IPS-NIHi7 (cell line): ENCODE measurements around the gene FKBP2.
"Not testable (repeated sequence)": the region's sequence is repeated elsewhere in the genome, so short reads cannot be mapped to it uniquely, and the experiment has no call there.

Source experiments
- DNase-seq: peaks from one replicate; pipeline ENCODE4 v3.0.0; 2012; ENCODE audit warnings: mixed read lengths; ENCODE audit errors: extremely low spot score

FKBP2 gene

DNA sequence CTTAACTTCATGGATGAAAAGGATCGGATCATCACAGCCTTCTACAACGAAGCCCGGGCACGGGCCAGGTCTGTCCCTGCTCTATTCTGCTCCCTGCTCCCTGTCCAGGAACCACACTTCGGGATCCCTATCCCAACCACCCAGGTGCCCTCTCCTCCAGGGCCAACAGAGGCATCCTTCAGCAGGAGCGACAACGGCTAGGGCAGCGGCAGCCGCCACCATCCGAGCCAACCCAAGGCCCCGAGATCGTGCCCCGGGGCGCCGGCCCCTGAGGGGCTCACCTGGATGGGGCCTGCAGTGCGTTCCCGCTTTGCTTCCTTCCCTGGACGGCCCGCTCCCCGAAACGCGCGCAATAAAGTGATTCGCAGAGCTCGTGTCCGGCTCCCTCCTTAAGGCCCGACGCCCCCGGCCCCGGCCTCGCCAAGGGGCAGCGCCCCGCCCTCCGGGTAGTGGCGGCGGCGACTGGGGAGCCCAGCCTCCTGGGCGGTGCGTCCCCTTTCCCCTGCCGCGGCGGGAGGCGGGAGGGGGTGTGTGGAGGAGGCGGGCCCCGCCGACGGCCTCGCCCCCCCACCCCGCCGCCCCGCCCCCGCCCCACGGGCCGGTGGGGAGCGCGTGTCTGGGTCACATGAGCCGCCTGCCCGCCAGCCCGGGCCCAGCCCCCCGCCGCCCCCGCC is 6.8 kb upstream of the FKBP2 start, which contains the start of gene VEGFB:
VEGFB (plus strand) TSS at position 672 of the 674 bp plus-strand sequence. CDS start 250 bp downstream, outside the sequence.
- DNase-seq, result peak; percentile 39

DNA sequence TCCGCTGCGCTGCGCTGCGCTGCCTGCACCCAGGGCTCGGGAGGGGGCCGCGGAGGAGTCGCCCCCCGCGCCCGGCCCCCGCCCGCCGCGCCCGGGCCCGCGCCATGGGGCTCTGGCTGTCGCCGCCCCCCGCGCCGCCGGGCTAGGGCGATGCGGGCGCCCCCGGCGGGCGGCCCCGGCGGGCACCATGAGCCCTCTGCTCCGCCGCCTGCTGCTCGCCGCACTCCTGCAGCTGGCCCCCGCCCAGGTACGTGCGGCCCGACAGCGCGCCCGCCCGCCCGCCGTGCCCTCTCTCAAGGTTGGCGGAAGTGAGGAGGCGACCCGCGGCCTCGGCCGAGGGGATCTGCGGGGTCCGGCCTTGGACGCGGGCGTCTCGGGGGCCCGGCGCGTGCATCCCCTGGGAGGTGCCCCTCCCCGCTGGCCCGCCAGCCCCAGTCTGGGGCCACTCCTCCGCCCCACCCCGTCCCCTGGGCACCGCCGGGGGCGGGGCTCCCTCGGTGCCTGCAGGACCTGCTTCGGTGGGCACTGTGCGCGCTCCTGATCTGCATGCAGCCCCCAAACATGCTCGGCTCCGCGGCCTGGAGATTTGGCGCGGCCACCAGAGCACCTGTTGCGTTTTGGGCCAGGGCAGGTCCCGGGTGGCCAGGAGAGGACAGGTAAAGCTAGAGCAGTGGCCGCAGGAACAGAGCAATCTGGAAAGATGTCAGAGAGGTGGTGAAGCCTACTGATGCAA is 6.1 kb upstream of the FKBP2 start:
- peak; percentile 18 for DNase-seq

DNA sequence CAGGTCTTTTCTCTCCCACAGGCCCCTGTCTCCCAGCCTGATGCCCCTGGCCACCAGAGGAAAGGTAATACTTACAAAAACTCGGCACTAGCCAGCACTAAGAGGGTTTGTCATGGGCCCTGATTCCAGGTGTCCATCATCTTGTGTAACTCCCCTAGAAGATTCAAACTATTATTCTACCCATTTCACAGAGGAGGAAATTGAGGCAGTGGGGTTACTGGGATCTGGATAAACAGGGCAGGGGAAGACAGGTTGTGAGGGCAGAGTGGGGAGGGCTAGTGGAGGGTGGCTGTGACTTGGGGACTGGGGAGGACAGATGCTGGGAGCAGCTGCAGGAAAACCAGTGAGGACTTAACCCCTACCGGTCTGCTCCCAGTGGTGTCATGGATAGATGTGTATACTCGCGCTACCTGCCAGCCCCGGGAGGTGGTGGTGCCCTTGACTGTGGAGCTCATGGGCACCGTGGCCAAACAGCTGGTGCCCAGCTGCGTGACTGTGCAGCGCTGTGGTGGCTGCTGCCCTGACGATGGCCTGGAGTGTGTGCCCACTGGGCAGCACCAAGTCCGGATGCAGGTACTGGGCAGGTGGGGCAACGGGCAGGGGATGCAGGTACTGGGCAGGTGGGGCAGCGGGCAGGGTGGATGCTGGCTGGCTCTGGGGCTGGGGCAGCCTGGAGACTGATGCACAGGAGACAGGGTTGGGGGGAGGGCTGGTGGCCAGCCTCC is 5.3 kb upstream of the FKBP2 start:
- no peak for DNase-seq

DNA sequence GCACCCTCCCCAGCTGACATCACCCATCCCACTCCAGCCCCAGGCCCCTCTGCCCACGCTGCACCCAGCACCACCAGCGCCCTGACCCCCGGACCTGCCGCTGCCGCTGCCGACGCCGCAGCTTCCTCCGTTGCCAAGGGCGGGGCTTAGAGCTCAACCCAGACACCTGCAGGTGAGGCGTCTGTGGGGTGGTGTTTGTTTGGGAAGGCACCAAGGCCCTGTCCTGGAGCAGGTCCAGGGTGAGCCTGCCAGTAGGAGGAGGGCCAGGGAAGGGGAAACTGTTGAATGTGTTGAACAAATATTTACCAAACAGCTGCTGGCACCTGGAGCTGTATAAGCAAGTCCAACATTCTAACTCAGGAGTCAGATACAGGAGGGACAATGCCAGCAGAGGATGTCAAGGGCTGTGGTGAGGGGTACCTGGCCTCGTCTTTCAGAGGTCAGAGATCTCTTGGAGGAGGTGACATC is 3.4 kb upstream of the FKBP2 start:
- no peak for DNase-seq

DNA sequence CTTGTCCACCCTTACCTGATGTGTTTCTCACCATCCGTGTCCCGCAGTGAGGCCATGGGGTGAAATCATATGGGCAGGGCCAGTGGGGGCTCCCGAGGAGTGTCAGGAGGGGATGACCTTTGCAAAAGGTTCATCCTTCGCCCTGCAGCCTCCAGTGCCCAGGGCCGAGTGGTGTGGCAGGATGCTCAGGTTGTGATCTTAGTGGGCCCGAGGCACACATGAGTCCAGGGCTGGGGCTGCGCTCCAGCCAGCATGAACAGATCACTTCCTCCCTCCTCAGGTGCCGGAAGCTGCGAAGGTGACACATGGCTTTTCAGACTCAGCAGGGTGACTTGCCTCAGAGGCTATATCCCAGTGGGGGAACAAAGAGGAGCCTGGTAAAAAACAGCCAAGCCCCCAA is 2.8 kb upstream of the FKBP2 start:
- no peak for DNase-seq

DNA sequence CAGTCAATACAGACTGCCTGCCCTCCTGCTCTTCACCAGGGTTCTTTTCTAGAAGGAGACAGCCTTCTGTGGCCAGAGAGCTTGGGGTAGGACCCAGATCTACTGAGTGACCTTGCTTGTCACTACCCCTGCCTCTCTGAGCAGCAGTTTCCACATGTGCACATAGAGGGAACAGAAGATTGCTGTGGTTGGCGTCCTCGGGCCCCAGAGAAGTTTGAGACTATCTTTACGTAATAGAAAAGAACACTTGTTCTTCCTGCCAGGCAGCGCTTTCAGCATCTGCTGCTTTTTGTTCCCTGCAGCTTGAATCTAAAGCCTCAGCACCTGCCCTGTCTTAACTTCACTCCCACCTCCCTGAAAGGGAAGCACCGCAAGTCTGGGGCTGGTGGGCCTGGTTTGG is 1.9 kb upstream of the FKBP2 start:
- no peak for DNase-seq

DNA sequence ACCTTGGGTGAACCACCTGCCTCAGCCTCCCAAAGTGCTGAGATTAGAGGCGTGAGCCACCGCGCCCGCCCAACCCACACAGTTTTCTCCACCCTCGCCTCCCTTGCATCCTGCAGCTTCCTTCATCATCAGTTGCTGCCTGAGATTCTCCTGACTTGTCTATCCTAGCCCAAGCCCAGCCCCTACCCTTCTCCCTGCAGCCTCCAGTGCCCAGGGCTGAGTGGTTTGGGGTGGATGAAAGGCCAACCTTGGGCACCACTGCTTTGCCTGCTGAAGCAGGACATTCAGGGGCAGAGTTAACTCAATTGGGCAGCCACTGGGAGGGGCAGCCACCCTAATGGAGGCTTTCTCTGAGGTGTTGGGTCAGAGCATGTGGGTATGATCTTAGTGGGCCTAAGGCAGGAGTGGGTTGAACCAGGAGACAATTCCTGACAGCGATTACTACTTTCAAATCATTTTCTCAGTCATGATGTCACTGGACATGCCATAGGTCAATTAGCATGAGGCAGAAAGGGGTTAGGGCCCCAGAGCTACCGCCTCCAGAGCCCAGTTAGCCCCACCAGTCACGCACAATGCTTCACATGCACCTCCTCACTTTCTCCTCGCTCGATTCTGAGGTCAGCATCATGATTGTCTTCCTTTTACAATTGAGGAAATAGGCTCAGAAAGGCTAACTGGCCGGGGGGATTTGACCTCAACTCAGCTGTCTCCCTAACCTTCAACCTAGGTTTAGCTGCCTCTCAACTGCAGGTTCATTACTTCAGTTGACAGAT is 1.0 kb upstream of the FKBP2 start:
- no peak for DNase-seq

DNA sequence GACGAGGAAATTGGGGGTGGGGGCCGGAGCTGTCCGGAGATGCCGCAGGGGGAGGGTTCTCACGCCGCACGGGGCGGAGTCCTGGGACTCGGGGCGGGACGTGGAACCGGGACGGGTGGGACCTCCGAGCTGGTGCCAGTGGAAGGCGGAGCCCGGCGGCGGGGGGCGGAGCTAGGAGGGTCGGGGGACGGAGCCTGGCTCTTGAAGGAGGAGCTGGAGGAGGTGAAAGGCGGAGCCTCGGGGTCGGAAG is 271 bp downstream of the FKBP2 start:
- DNase-seq, result no peak

DNA sequence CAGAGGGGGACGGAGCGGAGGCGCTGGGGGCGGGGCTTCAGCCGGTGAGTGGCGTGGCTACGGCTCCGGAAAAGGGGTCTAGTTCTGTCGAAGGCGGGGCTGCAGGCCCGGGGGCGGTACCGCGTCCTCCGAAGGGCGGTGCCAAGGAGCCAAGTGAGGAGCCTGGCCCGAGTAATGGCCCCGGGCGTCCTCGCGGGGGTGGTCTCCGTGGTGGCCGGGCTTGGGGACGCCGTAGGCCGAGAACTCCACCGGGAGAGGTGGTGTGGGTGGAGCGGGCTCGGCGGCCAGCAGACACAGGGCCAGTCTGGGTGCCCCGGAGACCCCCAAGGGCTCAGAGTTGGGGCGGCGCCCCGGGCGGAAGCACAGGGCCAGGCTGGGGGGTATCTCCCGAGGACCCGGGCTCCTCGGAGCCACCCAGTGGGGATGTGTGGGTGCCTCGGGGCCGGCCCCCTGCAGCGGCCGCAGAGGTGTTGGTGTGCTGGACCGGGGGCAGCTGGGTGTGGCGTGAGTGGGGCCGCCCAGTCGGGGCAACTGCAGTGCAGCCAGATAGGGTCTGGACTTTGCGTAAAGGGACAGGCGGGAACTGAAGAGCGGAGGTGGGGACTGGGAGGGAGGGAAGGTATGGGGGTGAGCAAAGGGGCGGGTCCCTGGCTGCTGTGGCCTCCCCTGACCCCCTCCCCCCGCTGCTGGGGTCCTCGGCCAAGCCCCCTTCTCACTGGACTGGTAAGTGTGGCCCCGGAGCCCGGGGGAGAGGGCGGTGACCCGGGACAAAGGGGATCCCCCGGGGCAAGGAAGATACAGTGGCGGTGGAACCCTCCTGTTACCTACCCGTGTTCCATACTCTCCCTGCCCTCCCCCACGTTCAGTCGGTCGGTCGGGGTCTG is 838 bp downstream of the FKBP2 start:
- DNase-seq, result peak; percentile 91

DNA sequence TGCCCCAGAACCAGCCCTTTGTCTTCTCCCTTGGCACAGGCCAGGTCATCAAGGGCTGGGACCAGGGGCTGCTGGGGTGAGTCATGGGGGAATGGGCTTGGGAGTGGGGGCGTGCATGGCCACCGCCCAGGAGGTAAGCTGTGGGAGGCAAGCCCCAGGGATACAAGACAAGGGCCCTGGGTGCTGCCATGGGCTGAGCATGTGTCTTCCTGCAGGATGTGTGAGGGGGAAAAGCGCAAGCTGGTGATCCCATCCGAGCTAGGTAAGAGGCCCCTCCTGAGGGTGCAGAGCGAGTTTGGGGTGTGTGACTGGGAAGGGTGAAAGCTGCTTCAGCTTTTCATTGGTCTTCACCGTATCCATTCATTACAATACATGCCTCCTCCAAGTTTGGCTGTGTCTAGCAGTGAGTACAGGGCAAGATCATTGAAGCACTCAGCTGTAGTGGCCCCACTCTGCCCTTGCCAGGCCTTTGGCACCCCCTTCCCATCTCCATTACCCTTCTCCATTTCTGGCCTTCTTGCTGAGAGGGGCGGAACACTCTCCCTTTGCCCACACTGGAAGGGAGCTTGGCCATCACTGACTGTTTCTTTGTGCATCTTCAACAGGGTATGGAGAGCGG is 2.5 kb downstream of the FKBP2 start:
- no peak for DNase-seq

DNA sequence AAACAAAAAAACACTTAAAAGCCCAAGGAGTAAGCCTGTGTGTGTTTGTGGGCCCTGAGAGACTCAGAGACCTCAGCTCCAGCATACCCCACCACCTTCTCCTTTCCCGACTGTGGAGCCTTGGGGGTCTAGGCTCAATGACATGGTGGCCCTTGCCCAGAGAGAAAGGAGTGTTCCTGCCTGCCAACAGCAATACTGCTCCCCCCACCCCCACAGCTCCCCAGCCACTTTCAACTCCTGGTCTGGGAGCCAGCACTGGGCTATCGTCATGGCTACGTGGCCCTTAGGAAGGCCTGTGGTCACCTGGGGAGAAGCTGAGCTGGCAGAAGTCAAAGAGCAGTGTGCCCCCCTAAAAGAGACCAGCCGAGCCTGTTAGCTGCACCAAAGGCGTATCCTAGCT is 3.2 kb downstream of the FKBP2 start:
- no peak for DNase-seq

DNA sequence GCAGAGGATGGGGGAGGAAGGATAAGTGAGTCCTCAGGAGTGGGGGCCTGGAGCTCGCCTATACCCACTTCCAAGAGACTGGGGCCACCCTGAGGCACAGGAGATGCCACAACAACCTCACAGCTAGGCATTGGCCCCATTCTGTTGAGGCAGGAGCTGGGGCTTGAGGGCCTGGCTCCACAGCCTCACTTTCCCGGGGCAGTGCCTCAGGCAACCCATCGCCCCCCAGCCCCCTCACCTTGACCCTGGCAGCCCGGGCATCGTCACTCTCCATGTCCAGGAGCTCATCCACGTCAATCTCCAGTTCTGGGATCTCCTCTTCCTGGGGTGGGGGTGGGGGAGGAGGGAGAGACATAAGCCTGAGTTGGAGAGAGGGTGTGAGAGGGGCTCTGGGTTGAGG is 4.1 kb downstream of the FKBP2 start:
- DNase-seq, result no peak

DNA sequence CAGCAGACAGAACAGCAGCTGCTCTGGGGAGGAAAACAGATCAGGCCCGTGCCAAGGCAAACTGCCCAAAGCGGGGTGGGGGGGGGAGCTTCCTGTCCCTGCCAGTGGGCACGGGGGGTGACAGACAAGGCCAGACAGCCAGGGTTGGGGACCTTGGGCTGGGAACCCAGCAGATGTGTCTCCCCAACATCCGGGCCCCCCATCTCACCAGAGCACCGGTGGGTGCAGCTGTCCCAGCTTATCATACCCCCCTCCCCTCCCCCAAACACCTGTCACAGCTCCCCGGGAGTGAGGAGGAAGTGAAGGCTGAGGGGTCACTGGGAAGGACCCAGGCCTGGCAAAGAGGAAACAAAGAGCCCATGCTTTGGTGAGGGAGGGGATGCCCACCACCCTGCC is 4.5 kb downstream of the FKBP2 start:
- DNase-seq, result no peak

DNA sequence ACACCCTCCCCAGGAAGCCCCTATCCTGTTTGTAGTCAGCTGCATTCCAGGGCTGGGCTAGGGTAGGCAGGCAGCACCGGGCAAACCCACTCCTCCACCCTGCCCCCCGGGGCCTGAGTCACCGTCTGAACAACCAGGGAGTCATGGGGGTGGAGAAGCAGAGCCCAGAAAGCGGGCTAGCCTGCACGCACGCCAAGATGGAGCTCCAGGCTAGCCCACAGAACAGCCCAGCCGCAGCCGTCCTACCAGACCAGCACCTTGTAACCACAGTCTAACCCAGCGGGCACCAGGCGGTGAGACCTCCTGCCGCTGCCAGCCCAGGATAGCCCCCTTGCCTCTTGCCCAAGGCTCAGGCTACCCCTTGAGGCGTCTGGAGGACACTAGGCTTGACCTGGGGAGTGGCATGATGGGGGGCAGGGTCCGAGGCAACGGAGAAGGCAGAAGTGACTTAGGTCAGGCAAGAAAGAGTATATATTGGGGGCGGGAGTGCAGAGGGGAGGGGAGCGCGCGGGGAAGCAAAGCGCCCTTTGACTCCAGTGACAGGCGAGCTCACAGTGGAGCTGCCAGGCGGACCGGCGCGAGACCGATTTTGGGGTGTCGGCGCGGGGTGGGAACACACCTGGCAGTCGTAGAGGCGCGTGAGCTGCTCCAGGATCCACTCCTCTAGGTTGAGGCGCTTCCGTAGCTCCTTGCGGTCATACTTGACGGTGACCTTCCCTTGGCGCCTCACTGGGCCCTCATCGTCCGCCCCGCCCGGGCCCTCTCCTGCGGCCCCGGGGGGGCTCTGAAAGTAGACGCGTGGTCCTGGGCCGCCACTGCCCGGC is 5.1 kb downstream of the FKBP2 start:
- peak; percentile 23 for DNase-seq

DNA sequence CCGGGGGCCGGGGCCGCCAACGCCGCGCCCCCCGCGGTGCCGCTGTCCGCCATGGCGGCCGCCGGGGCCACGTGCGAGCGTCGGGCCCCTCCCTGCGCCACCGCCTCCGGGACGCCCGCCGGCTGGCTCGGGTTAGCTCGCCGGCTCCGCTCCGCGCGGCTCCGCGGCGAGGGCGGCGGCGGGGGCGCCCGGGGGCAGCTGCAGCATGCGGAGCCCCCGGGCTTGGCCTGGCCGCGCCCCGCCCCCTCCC is 5.7 kb downstream of the FKBP2 start:
- not testable (repeated sequence) for DNase-seq

DNA sequence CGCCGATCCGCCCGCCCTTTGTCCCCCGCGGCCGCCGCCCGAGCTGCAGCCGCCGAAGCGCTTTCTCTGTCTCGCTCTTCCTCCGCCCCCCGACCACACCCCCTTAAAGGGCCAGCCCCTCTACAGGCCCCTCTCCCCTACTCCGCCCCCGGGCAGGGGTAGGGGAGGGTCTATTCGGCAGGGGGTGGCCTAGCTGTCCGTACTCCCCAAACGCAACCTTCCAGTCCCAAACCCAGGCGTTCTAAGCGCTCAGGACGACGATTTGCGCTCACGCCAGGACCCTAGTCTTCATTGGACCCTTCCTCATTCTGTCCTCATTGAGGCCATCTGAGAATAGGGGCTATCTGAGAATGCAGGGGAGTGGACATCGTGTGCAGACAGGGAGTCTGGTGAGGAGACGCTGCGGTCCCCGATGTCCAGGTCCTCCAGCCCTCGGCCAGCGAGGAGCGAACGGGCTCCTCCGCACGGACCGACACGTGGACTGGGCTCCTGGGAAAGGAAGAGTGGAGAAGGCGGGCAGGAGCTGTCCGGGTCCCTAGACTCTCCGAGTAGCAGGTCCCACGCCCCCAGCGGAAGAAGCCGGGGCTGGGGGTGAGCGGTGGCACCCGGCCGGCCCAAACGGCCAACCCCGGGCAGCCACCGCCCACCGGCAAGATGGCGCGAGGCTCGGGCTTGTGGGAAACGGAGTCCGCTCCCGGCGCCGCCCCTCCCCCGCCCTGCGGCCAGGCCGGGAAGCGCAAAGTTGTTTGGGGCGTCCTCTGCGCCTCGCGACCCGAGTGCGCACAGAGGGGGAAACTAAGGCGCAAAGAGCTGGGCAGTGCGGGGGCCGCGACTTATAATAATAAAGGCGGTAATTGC is 6.2 kb downstream of the FKBP2 start, which contains the start of gene PPP1R14B:
PPP1R14B (minus strand) TSS at position 73 of the 858 bp plus-strand sequence. CDS start 270 bp downstream, outside the sequence.
- DNase-seq, result peak; percentile 88

DNA sequence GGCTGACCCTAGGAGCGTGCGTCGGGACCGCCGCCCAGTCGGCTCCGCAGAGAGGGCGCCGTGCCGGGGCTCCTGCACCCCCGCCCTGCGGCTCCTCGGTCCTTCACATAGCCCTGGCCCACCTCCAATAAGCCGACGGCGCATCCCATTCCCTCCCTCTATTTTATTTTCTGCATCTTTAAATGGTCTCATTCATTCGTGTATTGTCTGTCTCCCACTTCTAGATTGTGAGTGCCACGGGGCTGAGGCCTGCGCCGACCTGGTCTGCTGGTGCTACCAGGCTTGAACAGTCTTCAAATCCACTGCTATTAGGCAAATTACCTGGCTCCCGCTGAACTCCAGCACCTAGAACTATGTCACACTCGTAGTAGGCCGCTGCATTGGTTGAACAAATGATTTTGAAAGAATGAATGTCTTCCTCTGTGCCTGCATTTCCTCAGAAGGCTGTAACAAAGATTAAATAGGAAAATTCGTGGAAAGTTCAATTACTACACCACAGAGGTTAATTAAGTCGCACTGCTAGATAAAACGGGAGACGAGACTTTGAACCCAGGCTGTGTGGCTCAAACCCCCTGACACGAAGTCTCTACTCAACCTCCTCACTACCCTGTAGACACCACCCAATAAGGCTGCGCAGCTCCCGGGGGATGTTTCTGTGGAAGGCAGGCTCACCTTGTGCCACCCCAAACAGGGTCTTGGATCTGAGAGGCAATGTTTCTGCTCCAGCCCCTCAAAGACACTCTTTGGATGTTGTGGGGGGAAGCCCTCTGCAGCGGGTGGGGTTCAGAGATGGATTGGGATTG is 7.0 kb downstream of the FKBP2 start:
- peak; percentile 26 for DNase-seq

DNA sequence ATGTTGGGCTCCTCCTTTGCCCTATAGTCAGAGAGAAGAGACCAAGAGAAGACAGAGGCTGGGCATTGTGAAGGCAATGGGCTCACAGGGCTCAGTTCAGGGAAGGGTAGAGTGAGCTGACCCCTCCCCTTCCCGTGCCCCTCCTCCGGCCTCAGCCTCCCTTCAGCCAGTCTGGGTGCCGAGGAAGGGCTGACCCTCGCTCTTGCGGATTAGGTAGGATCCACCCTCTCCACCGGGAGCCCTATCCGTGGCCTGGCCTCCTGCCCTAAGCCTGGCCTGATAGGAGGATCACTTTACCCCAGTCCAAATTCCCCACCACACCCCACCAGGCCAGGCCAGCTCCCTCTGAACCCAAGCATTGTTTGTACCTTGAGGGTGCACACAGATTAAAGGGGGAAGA is 7.7 kb downstream of the FKBP2 start:
- peak; percentile 39 for DNase-seq
